Midbrain (tissue), 1 donor: Measurements from ENCODE around the gene CCDC187.

ENCODE experiments used
- DNase-seq: peaks from one replicate; lab custom pipeline; 2025; lab: John Stamatoyannopoulos, UW

Gene CCDC187

DNA sequence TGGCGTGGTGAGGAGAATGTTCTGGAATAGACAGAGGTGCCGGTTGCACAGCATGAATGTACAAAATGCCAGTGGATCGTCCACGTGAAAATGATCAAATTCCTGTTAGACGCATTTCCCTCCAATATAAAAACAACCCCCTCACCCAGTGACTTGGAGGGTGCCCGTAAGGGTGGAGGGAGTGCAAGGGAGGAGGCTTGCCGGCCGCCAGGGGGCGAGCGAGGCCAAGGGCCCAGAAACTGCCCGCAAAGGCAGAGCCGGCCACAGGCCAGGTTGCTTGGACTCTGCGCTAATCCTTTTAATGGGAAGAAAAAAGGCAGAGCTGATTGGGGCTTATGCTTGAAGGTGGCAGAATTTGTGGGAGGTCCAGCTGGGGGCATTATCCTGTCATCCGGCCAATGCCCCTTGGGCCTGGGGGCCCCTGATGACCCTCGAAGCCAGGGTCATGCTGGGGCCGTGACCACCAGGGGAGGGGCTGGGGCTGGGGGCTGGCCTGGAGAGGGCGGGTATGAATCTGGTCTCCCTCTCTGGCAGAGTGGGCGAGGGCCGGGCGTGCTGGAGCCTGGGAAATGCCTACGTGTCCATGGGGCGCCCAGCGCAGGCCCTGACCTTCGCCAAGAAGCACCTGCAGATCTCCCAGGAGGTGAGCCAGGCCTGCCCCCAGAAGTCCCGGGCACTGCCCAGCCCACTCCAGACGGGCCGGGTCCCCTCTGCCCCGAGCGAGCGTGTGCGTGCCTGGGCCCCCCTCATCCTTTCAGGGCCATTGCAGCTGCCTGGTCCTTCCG, 35.5 kb upstream of the CCDC187 start:
- peak; percentile 82 for DNase-seq

DNA sequence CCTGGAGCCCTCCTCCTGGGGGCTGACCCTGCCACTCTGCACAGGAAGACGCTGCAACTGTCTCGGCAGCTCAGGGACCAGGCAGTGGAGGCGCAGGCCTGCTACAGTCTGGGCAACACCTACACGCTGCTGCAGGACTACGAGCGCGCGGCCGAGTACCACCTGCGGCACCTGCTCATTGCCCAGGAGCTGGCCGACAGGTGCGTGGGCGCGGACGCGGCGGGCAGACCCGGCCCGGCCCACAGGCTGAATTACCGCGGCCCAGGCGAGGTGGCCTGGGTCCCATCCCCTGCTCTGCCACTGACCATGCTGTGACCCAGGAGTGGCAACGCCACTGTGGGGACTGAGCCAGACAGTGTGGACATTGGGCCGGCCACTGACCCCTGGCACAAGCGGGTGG, 34.6 kb upstream of the CCDC187 start:
- DNase-seq: no peak

- no peak for DNase-seq
Observed at GRCh38 chr9:136337416-136338395, 33.8 kb upstream of the CCDC187 start.

DNA sequence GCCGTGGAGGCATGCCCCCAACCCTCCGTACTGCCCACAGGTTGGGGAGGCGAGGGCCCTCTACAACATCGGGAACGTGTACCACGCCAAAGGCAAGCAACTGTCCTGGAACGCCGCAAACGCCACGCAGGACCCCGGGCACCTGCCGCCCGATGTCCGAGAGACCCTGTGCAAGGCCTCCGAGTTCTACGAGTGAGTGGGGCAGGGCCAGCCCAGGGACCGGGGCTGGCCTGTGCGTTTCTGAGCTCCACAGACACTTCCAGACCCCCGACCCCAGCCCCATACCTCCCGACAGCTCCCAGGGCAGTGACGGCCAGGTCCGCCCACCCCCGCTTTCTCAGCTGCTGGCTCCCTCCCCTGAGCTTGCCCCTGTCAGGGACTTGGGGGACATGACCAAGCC, 33.0 kb upstream of the CCDC187 start:
- DNase-seq: no peak

DNA sequence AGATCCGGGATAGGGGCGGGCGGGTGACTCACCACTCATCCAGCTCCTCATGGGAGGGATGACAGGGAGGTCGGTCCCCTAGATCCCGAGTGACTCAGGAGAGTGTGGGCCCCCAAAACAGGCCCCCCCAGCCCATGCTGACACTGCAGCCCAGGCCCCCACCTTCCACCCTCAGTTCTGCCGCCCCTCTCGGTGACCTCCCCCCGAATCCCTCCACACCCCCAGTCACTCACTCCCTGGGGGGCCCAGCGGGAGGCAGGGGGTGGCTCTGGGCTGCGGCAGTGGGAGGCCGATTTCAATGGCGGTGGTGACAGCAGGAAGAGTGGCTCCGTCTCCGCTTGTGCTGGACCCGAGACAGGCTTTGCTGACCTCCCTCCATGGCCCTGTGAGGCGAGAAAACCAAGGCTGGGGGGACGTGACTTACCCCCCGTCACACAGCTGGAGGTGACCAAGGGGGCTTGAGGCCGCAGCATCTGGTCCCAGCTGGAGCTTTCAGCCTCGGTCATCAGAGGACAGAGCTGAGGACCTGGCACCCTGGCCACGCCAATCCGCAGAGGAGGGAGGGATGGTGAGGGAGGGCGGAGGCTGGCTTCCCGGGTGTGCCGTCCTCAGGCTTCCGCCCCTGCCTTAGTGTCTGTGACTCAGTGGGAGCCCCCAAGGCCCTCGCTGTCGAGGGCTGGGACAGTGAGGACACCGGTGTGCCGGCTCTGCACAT, 32.4 kb upstream of the CCDC187 start:
- DNase-seq: no peak

DNA sequence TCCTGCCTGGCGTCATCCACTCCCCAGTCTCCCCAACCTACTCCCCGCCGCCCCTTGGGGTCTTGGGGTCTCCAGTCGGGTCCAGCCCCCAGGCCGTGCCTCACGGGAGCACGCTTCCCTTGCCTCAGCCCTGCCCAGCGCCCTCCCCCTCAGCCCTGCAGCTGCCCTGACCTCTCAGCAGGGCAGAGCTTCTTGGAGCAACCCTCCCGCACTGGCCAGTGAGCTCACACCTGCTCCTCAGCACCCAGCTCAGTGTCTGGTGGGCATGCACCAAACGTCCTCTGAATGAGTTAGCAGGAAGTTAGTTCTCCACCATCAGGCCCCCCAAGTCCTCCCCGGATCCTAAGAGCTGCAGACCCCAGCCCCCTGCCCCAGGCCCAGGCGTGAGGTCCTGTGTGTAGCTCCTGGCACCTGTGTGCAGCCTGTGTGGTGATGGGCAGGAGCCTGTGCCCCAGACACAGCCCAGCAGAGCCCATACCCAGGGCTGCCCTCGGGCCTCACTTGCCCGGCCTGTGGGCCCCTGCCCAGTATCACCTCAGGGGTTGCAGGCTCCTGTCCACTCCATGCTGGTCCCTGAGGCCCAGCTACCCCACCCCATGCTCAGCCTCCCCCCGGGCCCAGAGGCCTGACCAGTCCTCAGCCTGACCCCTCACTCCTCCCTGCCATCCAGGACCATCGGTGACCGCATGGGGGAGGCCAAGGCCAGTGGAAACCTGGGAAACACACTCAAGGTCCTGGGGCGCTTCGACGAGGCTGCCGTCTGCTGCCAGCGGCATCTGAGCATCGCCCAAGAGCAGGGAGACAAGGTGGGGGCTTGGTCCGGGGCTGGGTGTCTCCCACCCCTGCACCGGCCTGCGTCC, 31.6 kb upstream of the CCDC187 start:
- no peak for DNase-seq

DNA sequence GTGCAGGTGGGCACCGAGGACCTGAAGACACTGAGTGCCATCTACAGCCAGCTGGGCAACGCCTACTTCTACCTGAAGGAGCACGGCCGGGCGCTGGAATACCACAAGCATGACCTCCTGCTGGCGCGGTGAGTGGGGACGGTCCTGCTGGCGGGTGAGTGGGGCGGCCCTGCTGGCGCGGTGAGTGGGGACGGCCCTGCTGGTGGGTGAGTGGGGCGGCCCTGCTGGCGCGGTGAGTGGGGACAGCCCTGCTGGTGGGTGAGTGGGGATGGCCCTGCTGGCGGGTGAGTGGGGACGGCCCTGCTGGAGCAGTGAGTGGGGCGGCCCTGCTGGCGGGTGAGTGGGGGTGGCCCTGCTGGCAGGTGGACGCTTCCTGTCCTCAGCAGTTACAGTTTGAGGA, 30.6 kb upstream of the CCDC187 start:
- DNase-seq: no peak

DNA sequence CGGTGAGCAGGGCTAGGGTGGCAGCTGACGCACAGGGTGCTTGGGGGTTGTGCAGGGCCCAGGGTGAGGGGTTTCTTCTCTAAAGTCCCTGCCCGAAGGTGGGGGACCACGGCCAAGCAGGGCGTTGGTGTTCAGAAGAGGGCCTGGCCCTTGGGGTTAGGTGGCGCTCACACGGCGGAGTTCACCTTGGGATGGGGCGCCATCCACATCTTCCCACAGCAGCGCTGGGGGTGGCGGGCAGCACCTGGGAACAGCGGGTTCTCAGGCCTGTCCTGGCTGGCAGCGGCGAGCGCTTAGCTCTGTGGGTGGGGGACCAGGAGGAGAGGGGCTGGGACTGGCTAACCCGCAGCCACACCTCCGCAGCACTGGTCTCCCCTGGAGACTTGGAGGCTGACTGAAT, 29.6 kb upstream of the CCDC187 start:
- no peak for DNase-seq

- DNase-seq: no peak
Observed at GRCh38 chr9:136333045-136333444, 29.2 kb upstream of the CCDC187 start.

GRCh38 chr9:136332482-136332983, 28.6 kb upstream of the CCDC187 start:
- no peak for DNase-seq

- DNase-seq: no peak
Observed at GRCh38 chr9:136331556-136332481, 27.9 kb upstream of the CCDC187 start.

DNA sequence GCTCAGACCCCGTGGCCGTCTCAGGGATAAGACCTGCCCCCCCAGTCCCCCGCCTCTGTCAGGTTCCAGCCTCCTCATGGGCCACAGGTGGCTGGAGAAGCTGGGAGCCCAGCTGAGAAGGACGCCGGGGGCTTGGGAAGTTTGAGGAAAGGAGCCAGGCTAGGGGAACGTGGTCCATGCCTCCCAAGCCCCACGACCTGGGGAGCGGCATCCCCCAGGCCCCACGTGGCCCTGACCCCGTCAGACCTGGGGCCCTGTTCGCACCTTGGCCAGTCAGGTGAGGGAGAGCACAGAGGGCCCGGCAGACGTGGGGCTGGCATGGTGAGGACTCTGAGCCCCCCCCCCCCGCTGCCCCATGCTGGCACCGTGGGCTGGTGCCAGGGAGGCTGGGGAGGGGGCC, 27.1 kb upstream of the CCDC187 start:
- DNase-seq: no peak

GRCh38 chr9:136330406-136330990, 26.6 kb upstream of the CCDC187 start:
- no peak for DNase-seq

DNA sequence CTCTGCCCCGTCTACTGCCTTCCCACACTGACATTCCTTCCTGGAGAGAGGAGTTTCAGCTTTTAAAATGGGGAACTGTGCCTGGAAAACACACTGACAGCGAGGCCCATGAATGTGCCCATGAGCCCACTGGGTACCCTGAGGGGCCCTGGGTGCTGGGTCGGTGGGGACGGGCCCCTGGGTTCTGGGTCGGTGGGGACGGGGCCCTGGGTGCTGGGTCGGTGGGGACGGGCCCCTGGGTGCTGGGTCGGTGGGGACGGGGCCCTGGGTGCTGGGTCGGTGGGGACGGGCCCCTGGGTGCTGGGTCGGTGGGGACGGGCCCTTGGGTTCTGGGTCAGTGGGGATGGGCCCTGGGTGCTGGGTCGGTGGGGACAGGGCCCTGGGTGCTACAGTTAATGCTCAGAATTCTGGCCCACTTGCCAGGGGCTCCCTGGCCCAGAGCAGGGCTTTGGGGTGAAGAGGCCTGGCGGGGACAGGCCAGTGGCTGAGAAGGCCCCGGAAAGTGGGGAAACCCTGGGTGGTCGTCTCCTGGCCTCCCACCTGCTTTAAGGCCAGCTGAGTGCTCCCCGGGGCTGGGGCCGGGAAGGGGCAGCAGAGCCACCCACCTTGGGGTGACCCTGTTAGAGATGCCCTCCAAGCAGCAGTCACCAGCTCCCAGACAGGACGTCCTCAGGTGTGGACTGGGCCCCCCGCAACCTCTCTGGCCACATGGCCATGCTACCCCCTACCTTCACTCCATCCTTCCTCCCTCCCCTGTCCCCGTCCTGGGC, 25.9 kb upstream of the CCDC187 start:
- no peak for DNase-seq

GRCh38 chr9:136329211-136329627, 25.3 kb upstream of the CCDC187 start:
- no peak for DNase-seq

DNA sequence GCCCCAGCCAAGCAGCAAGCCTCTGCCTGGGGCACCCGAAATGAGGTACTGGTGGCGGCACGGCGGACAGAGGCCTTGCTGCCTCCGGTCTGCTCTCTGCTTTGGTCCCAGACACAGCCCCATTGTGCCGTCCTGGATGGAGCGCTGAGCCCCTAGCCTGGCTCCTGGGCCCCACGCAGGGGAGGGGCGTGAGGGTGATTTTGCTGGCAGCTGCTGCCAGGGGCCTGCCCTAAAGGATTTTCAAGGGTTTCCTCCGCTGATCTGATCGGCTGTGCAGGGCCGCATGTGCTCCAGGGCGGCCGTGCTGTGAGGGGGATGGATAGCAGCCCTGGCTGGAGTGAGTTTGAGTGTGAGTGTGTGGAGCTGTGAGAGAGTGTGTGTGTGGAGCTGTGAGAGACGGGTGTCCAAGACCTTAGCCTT, 24.7 kb upstream of the CCDC187 start:
- no peak for DNase-seq

GRCh38 chr9:136328011-136328621, 24.2 kb upstream of the CCDC187 start:
- DNase-seq: no peak

- DNase-seq: peak; percentile 56
Observed at GRCh38 chr9:136327304-136327974, 23.5 kb upstream of the CCDC187 start, which contains the start of gene GPSM1. Gene GPSM1 (plus strand): TSS chr9:136327539. CDS start chr9:136327696, 157 bp downstream.
